Activated naive CD4-positive, alpha-beta T cell treated with anti-CD3 and anti-CD28 coated beads, Interleukin-2, amount 50 U/mL, for 72 hours (primary cell): ENCODE measurements around the gene PLXNA4. TPM values are rescaled to one million over a fixed set of nuclear protein-coding genes. Genes with fewer than 3 reads are reported as not detected.

Experiments used
- ATAC-seq, 2 donors: fragments of 150-1000 bp; cut with Tn5 transposase; 2 replicates each; pipeline ENCODE4 v1.10.0; 2021; ENCODE audit warnings: mild to moderate bottlenecking in 2 of 2, moderate library complexity in 2 of 2
- DNase-seq, 2 donors: peaks; one replicate each; pipeline ENCODE4 v3.0.0; 2021 to 2022; ENCODE audit warnings: low spot score in 2 of 2
- H3K27ac Mint-ChIP-seq, 2 donors: one replicate each; pipeline ENCODE4 v1.8.0; 2022; ENCODE audit warnings: mild to moderate bottlenecking in 2 of 2, mixed read lengths in 2 of 2
- H3K36me3 Mint-ChIP-seq, 2 donors: one replicate each; pipeline ENCODE4 v1.8.0; 2022; ENCODE audit warnings: mixed read lengths in 2 of 2
- H3K9me3 Mint-ChIP-seq, 2 donors: one replicate each; pipeline ENCODE4 v1.8.0; 2022; ENCODE audit warnings: mixed read lengths in 2 of 2
- total RNA-seq, 2 donors: library from RNA; stranded (reverse); gene quantifications; one replicate each; pipeline ENCODE4 v1.2.3, GENCODE V29; 2022

PLXNA4 gene
- total RNA-seq, 2 donors from 2014 or later = 0.06 to 0.41 TPM

DNA sequence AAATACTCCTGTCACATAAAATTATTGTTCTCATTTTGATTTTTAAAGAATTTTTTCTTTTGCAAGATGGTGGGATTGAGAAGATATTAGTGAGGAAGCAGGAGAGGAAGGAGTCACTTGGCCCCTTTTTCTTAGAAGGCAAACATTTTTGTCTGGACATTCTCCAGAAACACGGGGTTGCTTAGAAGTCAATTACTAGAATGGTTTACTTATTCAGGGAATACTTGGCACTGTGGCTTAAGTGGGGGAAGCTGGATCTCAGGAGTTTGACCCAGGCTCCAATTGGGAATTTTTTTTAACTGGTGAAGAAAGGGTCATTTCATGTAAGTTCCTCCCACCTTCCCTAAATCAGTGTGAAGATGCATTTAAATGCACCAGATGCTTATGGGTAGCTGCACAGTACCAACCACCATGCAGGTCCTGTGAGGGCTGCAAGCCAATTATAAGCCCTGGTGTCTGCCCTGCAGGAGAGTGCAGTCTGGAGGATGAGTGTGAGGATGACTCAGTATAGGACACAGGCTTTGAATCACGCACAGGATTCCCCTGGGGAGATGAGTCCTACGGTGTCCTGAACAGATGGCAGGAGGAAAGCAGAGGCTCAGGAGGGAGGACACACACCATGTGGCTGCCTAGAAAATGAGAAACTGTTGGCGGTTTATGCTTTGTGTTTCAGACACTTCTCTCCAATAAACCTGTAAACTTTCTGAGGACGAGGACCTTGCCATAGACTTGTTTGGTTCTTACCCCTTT, 299.1 kb downstream of the PLXNA4 start:
- Mint-ChIP-seq H3K27ac (no peak overlapping the region), H3K36me3 (no peaks in the 10 kb centered on the region), H3K9me3 (no peaks in the 10 kb centered on the region)
- ATAC-seq (no peak), DNase-seq (no peak)

DNA sequence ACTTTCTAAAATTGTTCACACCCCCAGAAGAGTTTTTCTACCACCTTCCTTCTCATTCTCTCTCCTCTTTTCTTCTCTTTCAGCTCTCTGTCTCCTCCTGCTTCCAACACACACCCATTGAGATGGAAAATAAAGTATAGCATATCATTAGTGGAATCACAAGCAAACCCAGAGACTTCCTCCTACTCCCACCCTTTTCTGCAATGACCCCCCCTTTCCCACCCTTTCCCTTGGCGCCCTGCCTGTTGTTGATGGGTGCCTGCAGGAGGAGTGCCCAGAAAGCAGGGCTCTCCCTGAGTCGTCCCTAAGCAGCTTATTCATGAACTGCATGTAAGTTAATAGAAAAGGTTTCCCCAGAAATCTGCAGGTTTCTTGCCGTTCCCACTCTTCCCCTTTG, 300.0 kb downstream of the PLXNA4 start:
- ATAC-seq = no peak
- Mint-ChIP-seq H3K9me3 (peaks cover 0 to 3% of the 10 kb centered on the region in 2 donors), H3K27ac (peak overlapping the region in 1 of 2 donors; percentile 18), H3K36me3 (no peaks in the 10 kb centered on the region)
- DNase-seq = no peak

DNA sequence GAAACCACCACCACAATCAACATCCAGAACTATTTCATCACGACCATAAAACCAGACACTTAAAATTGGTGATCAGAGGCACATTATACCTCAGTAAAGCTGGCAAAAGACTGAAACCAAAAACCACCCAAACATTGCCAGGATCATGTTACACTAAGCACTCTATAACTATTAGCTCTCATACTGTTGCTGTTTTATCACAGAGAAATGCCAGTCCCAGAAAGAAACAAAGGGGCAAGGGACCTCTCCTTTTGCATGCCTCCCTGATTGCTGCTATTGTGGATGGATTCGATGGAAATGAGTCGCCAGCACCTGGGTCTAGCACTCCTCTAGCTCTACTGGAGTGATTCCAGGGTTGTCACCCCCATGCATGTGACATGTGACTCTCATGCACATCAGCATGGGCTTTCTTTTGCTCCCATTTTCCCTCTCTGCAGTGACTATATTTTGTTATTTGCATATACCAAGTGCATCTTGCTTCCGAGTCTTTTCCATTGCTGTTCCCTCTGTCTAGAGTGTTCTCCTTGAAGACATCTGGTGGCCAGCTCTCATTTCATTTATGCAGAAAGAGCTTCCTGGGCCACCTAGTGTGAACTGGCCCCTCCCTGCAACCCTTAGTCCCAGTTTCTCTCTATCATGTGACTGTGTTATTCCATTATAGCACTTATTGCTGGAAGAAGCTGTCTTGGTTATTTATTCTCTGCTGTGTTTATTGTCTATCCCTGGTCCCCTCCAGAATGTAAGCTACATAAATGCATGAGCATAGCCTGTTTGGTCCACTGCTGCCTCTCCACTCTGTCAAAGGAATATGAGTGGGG, 300.6 kb downstream of the PLXNA4 start:
- no peaks in the 10 kb centered on the region for H3K36me3 Mint-ChIP-seq
- ATAC-seq (no peak), DNase-seq (no peak)
- H3K27ac Mint-ChIP-seq = no peak overlapping the region
- peaks cover 0 to 3% of the 10 kb centered on the region in 2 donors for H3K9me3 Mint-ChIP-seq

DNA sequence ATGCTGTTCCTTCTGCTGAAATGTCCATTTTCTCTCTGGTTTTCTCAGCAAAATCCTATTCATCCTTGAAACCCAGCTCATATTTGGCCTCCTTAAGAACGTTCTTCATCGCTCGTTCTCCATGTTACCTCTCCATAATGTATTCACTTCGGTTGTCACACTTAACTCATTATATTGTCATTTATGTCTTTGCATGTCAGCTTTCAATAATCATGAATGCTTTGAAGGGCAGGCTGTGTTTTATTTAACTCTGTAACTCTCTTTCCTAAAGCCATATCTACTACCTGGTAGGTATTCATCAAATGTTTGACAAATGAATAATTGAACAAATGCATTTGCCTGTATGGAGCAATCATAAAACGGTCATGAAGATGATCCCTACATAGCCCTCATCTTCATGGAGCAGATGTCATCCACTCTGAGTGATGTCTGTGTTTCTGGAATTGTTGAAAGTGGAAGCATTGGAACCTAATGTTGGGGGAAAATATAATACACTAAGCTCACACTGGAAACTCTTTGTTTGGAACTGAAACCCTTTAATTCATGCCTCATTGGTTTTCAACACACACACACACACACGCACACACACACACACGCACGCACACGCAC, 303.4 kb downstream of the PLXNA4 start:
- ATAC-seq (no peak), DNase-seq (no peak)
- no peak overlapping the region for H3K27ac Mint-ChIP-seq
- no peaks in the 10 kb centered on the region for H3K36me3 Mint-ChIP-seq
- peaks cover 3 to 4% of the 10 kb centered on the region in 2 donors for H3K9me3 Mint-ChIP-seq

DNA sequence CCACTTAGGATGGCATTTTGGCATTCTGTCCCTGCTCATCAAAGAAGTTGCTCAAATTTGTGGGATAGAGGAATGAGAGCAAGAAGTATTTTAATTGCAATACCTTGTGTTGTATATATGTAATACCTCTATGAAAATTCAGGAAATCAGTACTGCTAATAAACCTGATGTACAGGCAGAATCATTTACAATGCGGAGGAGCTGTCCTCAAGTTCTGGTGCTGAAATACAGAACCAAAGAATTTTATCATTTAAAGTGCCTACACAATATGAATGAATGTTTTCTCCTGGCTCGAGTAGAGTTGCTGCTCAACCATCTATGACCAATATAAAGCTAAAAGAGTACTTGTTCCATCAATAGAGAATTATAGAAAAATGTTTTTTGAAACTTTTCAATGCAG, 305.8 kb downstream of the PLXNA4 start:
- ATAC-seq (no peak), DNase-seq (no peak)
- Mint-ChIP-seq H3K9me3 (peaks cover 3 to 7% of the 10 kb centered on the region in 2 donors), H3K27ac (no peak overlapping the region), H3K36me3 (no peaks in the 10 kb centered on the region)

DNA sequence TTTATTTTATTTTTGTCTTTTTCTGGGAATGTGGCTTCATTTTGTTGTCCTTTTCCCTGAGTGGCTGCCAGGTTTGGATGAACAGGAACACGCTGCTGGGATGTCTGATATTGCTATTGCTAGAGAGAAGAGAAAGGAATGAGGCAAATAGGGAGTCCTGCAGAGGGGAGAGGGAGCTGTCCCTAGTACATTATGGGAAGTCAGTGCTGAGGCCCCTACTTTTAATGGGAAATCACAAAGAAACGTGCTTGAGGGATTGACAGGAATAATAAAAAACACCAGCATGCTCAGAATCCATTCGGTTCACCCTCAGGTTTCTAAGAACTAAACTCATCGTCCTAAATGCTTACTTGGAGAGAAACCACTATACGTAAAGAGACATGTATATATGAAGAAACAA, 306.6 kb downstream of the PLXNA4 start:
- Mint-ChIP-seq H3K36me3 (no peaks in the 10 kb centered on the region), H3K27ac (no peak overlapping the region), H3K9me3 (peaks cover 3 to 7% of the 10 kb centered on the region in 2 donors)
- DNase-seq (no peak), ATAC-seq (no peak)

DNA sequence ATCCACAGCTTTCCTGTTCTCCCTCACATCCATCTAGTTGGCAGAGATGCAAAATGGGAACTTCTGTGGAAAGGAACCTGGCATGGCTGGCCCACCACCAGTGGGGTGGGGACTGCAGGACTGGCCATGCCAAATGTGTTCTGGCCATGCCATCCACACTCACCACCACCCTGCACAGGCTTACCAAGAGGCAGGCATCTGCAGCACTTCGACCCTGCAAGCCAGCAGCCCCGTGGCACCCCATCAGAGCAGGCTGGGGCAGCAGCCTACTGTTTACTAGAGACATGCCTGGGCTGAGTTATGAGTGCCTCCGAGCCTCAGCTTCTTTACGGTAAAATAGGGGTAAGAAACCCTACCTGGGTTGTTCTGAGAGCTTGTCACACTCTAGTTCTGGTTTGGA, 313.1 kb downstream of the PLXNA4 start:
- ATAC-seq (no peak), DNase-seq (no peak)
- Mint-ChIP-seq H3K27ac (no peak overlapping the region), H3K9me3 (peaks cover 0 to 6% of the 10 kb centered on the region in 2 donors), H3K36me3 (no peaks in the 10 kb centered on the region)

DNA sequence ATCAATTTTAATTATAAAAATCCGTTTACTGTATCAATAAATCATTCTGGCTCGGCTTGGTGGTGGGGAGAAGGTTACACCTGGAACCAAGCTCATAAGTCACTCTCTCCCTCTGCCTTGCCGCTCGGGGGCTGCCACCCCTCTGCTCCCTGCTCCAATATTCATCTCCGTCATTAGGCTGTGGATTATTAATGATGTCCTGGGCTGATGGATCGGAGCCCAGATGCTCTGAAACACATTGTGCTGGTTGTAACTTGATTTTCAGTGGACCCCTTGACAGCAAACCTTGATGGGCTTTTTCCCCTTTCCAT, 314.2 kb downstream of the PLXNA4 start:
- ATAC-seq = no peak
- Mint-ChIP-seq H3K27ac (no peak overlapping the region), H3K9me3 (peaks cover 0 to 6% of the 10 kb centered on the region in 2 donors), H3K36me3 (no peaks in the 10 kb centered on the region)
- DNase-seq = no peak

DNA sequence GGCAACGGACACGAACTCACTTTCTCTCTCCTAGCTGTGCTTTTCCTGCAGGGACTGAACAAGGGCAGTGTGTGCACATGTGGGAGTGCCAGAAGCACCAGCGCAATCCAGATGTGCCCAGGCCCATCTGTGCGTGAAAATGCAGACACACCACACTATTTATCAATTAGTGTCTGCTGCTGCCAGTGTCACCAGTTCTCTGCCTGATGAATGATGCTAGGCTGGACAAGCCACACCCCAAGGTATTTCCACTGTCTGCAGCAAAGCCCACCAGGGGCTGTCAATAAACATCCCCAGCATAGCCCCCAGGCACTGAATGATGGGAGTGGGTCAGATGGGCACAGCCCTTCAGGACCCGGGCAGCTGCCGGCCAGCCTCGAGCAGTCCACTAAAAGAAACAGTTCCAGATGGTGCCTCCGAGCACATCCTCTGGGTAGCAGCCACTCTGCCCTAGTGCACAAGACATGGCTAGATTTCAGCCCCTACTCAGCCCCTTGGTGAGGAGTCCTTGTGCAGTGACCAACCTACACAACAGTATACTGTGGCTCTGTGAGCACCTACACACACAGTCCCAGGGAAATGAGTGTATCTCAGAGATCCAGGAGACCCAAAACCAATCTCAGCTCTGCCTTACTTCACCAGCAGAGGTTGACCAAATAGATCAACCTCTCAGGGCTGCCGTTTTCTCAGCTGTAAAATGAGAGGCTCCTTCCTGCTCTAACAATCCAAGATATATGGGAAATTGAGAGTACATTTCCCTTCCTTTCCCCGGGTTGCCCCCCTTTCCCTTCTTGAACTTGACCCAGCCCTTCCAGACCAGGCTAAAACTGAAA, 314.7 kb downstream of the PLXNA4 start:
- Mint-ChIP-seq H3K36me3 (no peaks in the 10 kb centered on the region), H3K27ac (no peak overlapping the region), H3K9me3 (peaks cover 0 to 3% of the 10 kb centered on the region in 2 donors)
- ATAC-seq = no peak
- DNase-seq = no peak

DNA sequence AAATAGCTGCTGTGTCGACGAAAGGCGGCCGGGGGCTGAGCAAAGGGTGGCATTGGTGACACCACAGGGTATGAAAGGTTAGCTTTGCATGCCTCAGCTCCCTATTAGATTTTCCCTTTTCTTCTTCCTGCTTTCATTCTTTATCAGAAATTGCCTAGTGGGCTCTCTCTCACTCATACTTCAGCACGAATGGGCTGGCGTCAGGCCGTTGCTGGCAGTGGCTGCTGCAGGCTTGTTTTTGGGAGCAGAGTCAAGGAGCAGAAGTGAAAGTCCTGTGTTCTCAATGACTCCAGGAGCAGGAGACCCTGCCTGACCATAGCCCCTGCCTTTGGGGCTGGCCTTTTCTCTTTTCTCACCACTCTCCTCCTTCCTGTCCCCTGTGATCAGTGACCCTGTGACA, 318.0 kb downstream of the PLXNA4 start:
- ATAC-seq = no peak
- H3K9me3 Mint-ChIP-seq = peaks cover 0 to 3% of the 10 kb centered on the region in 2 donors

DNA sequence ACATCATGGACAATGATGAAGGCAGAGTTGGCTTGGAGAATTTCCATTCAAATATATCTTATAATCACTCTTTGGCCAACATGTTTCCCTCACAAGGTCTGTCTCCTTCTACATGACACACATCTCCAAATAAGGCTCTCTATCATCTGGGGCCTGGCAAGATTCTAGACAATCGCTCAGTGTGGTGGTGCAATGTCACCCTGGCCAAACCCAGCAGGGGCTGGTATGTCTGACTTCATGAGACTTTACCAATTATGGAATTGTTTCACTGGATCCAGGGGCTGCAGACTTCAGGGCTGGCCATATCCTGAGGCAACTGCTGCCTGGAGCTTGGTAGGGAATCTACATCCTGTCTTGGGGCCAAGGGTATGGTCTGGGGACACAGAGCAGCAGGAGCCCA, 319.0 kb downstream of the PLXNA4 start:
- no peak for DNase-seq
- Mint-ChIP-seq H3K36me3 (no peaks in the 10 kb centered on the region), H3K27ac (no peak overlapping the region), H3K9me3 (peaks cover 0 to 3% of the 10 kb centered on the region in 2 donors)
- no peak for ATAC-seq

More for the DNA sequence above, 318.0 kb downstream of the PLXNA4 start:
- Mint-ChIP-seq H3K36me3 (no peaks in the 10 kb centered on the region), H3K27ac (no peak overlapping the region)
- no peak for DNase-seq

DNA sequence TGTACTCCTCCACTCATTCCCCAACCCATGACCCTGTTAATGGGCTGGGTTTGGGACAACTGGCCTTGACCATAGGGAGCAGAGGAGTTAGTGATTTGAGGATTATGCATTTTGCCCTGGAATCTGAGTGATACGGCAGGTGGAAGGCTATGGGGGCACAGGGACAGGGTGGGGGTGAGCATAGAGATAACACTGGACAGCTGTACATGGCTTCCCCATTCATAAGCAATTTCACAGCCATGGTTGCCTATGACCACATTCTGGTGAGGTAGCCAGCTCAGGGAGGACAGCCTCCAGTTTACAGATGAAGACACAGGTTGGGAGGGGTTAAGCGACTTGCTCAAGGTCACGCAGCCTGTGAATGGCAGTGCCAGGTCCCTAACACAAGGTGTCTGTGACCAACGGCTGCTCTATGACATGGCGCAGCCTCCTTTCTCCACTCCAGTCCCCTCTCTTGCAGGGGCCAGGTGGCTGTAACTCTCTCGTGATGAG, 319.5 kb downstream of the PLXNA4 start:
- ATAC-seq (no peak), DNase-seq (no peak)
- Mint-ChIP-seq H3K36me3 (no peaks in the 10 kb centered on the region), H3K9me3 (peaks cover 0 to 3% of the 10 kb centered on the region in 2 donors), H3K27ac (no peak overlapping the region)

DNA sequence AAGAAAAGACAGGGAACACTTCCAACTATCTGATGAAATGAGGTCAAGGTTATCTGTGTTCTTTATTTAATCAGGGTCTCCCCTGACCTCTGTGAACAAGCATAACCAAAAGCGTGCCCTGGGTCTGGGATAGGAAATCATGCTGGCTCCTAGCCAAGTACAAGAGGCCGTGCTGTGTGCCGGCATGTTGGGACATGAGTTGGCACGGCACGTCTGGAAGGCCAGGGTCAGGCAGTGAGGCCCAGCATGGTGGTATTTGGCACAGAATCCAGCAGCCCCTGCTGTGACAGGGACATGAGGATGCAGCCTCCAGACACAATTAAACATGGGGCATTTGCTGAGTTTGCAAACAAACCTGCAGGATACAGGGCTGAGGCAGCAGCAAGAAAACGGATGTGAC, 320.4 kb downstream of the PLXNA4 start:
- H3K9me3 Mint-ChIP-seq = peaks cover 0 to 3% of the 10 kb centered on the region in 2 donors
- ATAC-seq = no peak
- no peak for DNase-seq
- no peak overlapping the region for H3K27ac Mint-ChIP-seq
- no peaks in the 10 kb centered on the region for H3K36me3 Mint-ChIP-seq

DNA sequence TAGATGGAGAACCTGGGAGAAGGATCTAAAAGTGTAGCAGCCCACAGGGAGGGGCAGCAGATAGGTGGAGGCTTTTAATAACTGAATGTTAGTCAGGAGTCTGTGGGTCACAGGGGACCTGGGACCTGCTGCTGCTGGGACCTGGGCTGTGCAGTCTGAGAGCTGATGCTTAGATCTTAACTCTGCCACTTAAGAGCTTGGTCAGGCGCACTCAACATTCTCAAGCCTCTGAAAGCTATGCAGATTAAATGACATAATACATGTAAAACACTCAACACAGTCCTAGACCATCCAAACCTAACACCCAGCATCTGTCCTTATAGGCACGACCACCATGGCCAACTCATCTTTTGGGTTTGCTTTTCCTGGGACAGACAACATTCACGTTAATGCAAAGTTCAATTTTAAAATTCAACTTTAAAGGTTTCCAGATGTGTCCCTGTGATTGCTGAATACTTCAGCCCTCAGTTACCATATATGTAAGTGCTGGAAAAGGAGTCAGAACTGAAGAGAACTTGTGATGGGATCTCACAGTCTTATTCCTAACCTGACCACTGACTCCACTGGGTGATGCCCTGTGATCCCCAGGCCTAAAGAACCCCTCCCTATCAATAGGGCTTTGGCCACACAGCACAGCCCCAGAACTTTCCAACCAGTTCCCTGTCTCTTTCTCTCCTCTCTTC, 321.0 kb downstream of the PLXNA4 start:
- DNase-seq (no peak), ATAC-seq (no peak)
- peaks cover 0 to 2% of the 10 kb centered on the region in 2 donors for H3K9me3 Mint-ChIP-seq
- no peaks in the 10 kb centered on the region for H3K36me3 Mint-ChIP-seq
- no peak overlapping the region for H3K27ac Mint-ChIP-seq

DNA sequence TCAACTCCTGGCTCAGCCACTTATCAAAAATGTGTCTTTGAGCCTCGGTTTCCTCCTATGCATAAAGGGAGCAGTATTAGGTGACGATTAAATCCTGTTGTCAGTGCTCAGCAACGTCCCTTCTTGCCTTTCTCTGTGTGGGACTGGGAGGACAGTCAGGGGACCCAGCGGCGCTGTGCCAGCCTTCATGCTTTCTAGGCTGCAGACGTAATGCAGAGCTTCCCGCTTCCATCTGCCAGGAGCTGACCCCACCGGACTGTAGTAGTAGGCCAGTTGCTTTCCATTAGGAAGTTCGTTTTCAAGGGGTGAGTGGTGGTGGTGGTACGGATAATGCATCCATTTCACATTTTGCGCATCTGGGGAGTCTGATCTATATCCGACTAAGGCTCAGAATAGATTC, 321.8 kb downstream of the PLXNA4 start:
- DNase-seq (no peak), ATAC-seq (no peak)
- Mint-ChIP-seq H3K36me3 (no peaks in the 10 kb centered on the region), H3K27ac (no peak overlapping the region), H3K9me3 (no peaks in the 10 kb centered on the region)

DNA sequence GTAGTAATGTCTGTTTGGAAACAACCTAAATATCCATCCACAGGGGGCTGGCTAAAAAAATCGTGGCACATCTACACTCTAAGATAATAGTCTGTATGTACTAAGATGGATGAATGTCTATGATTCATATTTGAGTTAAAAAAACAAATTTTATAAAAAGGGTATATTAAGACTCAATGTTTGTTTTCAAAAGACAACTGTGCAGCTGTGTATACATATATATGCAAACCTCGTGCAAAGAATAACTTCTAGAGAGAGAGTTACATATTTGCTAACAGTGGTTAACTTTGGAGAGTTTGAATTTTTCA, 323.5 kb downstream of the PLXNA4 start:
- ATAC-seq (no peak), DNase-seq (no peak)
- Mint-ChIP-seq H3K27ac (no peak overlapping the region), H3K9me3 (no peaks in the 10 kb centered on the region), H3K36me3 (no peaks in the 10 kb centered on the region)
